ENCODE data around the gene KRT75. TPM values are rescaled to one million over a fixed set of nuclear protein-coding genes. Genes with fewer than 3 reads are reported as not detected.
"Not testable (repeated sequence)": the region's sequence is repeated elsewhere in the genome, so short reads cannot be mapped to it uniquely, and the experiment has no call there.

Gene KRT75
- total RNA-seq, 3 donors from 2014 or later (not counting 1 experiment from before 2014, with no cell fraction given) = not detected

- H3K27ac Mint-ChIP-seq = no peak within 1 kb of the TSS
- H3K4me1 ChIP-seq (ENCODE audit: control insufficient read depth, insufficient read depth, low read length) = peaks cover 5% of the 10 kb centered on the region
- peaks cover 20 to 33% of the 10 kb centered on the region in 2 donors for H3K4me1 Mint-ChIP-seq
- H3K4me3 Mint-ChIP-seq = no peak within 1 kb of the TSS
- intact Hi-C loops (cut with micrococcal nuclease) = no loop called here
- peaks cover 2% of the 10 kb centered on the region for H3K27me3 ChIP-seq (ENCODE audit: control insufficient read depth, insufficient read depth, low read length)
- DNase-seq (no peak), ATAC-seq (no peak)
- WGBS (ENCODE audit: insufficient coverage) = 93% methylated on average over 6 of the region's 6 CpGs
- TF ChIP-seq CTCF (IDR thresholded peaks at IDR 0.05) = no peak
- H3K27me3 Mint-ChIP-seq (ENCODE audit: low read depth in 2 of 2) = peaks cover 8 to 14% of the 10 kb centered on the region in 2 donors
- H3K4me3 ChIP-seq (ENCODE audit: low read length) = no peak within 1 kb of the TSS
- no peaks in the 10 kb centered on the region for H3K9me3 ChIP-seq (ENCODE audit: control insufficient read depth, insufficient read depth, low read length)
- no peaks in the 10 kb centered on the region for H3K9me3 Mint-ChIP-seq
- no peaks in the 10 kb centered on the region for H3K36me3 ChIP-seq (ENCODE audit: control insufficient read depth, insufficient read depth, low read length)
- H3K27ac ChIP-seq (ENCODE audit: low read length) = no peak within 1 kb of the TSS
- H3K36me3 Mint-ChIP-seq = no peaks in the 10 kb centered on the region
Measured at GRCh38 chr12:52452101-52452500, 17.9 kb upstream of the KRT75 start, which contains the start of gene KRT6B. TSS of gene KRT6B (minus strand) at chr12:52452146. CDS start at chr12:52452078, 68 bp downstream.

GRCh38 chr12:52448228-52448627 lies 14.1 kb upstream of the KRT75 start:
- Histone ChIP-seq H3K4me3 (ENCODE audit: low read length) (no peak overlapping the region), H3K27ac (ENCODE audit: low read length) (no peak overlapping the region), H3K4me1 (ENCODE audit: control insufficient read depth, insufficient read depth, low read length) (no peaks in the 10 kb centered on the region), H3K36me3 (ENCODE audit: control insufficient read depth, insufficient read depth, low read length) (no peaks in the 10 kb centered on the region), H3K27me3 (ENCODE audit: control insufficient read depth, insufficient read depth, low read length) (peaks cover 3% of the 10 kb centered on the region), H3K9me3 (ENCODE audit: control insufficient read depth, insufficient read depth, low read length) (no peaks in the 10 kb centered on the region)
- no peak overlapping the region for H3K27ac Mint-ChIP-seq
- intact Hi-C loops (cut with micrococcal nuclease) = no loop called here
- no peak for TF ChIP-seq CTCF (IDR thresholded peaks at IDR 0.05)
- H3K4me3 Mint-ChIP-seq = no peak overlapping the region
- ATAC-seq (no peak), DNase-seq (no peak)
- peaks cover 12 to 15% of the 10 kb centered on the region in 2 donors for H3K27me3 Mint-ChIP-seq (ENCODE audit: low read depth in 2 of 2)
- no peaks in the 10 kb centered on the region for H3K9me3 Mint-ChIP-seq
- no peaks in the 10 kb centered on the region for H3K36me3 Mint-ChIP-seq
- peaks cover 11 to 24% of the 10 kb centered on the region in 2 donors for H3K4me1 Mint-ChIP-seq
- 22% methylated on average over 3 of the region's 3 CpGs for WGBS (ENCODE audit: insufficient coverage)

GRCh38 chr12:52447196-52447595 lies 13.0 kb upstream of the KRT75 start:
- H3K36me3 Mint-ChIP-seq; H3K9me3 ChIP-seq (ENCODE audit: control insufficient read depth, insufficient read depth, low read length); H3K4me3 ChIP-seq (ENCODE audit: low read length); H3K27me3 ChIP-seq (ENCODE audit: control insufficient read depth, insufficient read depth, low read length); H3K9me3 Mint-ChIP-seq; H3K4me1 ChIP-seq (ENCODE audit: control insufficient read depth, insufficient read depth, low read length); intact Hi-C loops (cut with micrococcal nuclease); ATAC-seq; H3K27ac ChIP-seq (ENCODE audit: low read length); H3K4me3 Mint-ChIP-seq; H3K36me3 ChIP-seq (ENCODE audit: control insufficient read depth, insufficient read depth, low read length); DNase-seq: not testable (repeated sequence)
- H3K27ac Mint-ChIP-seq = peak overlapping the region in 1 of 2 donors; percentile 32
- WGBS (ENCODE audit: insufficient coverage) = 93% methylated on average over 11 of the region's 11 CpGs
- H3K4me1 Mint-ChIP-seq = peaks cover 11 to 24% of the 10 kb centered on the region in 2 donors
- peaks cover 18% of the 10 kb centered on the region in 2 donors for H3K27me3 Mint-ChIP-seq (ENCODE audit: low read depth in 2 of 2)

- Histone ChIP-seq H3K4me1 (ENCODE audit: control insufficient read depth, insufficient read depth, low read length) (no peaks in the 10 kb centered on the region), H3K4me3 (ENCODE audit: low read length) (no peak overlapping the region), H3K27me3 (ENCODE audit: control insufficient read depth, insufficient read depth, low read length) (peaks cover 3% of the 10 kb centered on the region), H3K27ac (ENCODE audit: low read length) (no peak overlapping the region), H3K36me3 (ENCODE audit: control insufficient read depth, insufficient read depth, low read length) (no peaks in the 10 kb centered on the region), H3K9me3 (ENCODE audit: control insufficient read depth, insufficient read depth, low read length) (no peaks in the 10 kb centered on the region)
- ATAC-seq = peak in 2 of 3 donors; percentile 45 to 49
- Mint-ChIP-seq H3K9me3 (no peaks in the 10 kb centered on the region), H3K36me3 (no peaks in the 10 kb centered on the region), H3K4me1 (peaks cover 11 to 24% of the 10 kb centered on the region in 2 donors), H3K27me3 (ENCODE audit: low read depth in 2 of 2) (peaks cover 20 to 25% of the 10 kb centered on the region in 2 donors), H3K27ac (peak overlapping the region in 1 of 2 donors; percentile 32), H3K4me3 (peak overlapping the region; percentile 17)
- no peak for DNase-seq
- TF ChIP-seq CTCF (IDR thresholded peaks at IDR 0.05) = no peak
- intact Hi-C loops (cut with micrococcal nuclease) = no loop called here
- 55% methylated on average over 6 of the region's 6 CpGs for WGBS (ENCODE audit: insufficient coverage)
Measured at GRCh38 chr12:52446367-52447045, 12.3 kb upstream of the KRT75 start.

Measured in natural killer cell (primary cell).